GOT3 (cell line): Measurements from ENCODE around the gene KLHL18.
"Not testable (repeated sequence)": the region's sequence is repeated elsewhere in the genome, so short reads cannot be mapped to it uniquely, and the experiment has no call there.

Experiments
- DNase-seq: peaks from one replicate; lab custom pipeline; 2025; ENCODE audit warnings: mixed read lengths; lab: John Stamatoyannopoulos, UW

KLHL18 gene

GRCh38 chr3:47282424-47283192 lies at the start of gene KLHL18, which contains the start of gene KIF9:
TSS of gene KLHL18 (plus strand) at chr3:47282944. CDS start at chr3:47282966, 22 bp downstream.
TSS of gene KIF9 (minus strand) at chr3:47282799. CDS start at chr3:47277374, 5,425 bp downstream.
- peak; percentile 85 for DNase-seq

DNA sequence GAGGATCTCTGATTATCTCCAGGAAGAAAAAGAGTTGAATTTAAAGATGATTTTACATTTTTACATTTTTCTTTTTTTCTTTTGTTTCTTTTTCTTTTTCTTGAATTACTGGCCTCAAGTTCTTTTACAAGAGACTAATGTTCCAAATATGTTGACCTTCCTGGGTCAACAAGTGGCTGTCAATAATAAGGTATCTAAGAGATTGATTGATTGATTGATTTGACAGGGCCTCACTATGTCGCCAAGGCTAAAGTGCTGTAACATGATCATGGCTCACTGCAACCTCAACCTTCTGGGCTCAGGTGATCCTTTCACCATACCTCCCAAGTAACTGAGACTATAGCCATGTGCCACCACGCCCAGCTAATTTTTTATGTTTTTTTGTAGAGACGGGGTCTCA lies 44.7 kb upstream of the KLHL18 start:
- DNase-seq = no peak

DNA sequence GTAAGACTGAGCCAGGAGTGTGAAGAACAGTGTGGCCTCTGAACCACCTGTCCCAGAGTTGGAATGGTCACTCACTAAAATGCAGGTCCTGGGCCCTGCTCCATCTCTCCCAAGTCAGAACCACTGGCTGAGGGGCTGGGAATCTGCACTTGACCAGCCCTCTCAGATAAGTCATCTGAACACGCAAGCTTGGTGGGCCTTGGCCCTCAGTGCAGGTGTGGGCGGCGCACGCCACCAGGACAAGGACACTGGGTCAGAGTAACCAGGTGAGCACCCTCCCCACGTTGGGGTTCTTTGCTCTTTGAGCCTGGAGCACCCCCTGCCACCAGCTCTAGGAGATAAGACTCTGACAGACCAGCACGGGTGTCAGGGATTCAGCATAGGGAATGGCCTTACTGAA lies 42.8 kb upstream of the KLHL18 start:
- DNase-seq = no peak

DNA sequence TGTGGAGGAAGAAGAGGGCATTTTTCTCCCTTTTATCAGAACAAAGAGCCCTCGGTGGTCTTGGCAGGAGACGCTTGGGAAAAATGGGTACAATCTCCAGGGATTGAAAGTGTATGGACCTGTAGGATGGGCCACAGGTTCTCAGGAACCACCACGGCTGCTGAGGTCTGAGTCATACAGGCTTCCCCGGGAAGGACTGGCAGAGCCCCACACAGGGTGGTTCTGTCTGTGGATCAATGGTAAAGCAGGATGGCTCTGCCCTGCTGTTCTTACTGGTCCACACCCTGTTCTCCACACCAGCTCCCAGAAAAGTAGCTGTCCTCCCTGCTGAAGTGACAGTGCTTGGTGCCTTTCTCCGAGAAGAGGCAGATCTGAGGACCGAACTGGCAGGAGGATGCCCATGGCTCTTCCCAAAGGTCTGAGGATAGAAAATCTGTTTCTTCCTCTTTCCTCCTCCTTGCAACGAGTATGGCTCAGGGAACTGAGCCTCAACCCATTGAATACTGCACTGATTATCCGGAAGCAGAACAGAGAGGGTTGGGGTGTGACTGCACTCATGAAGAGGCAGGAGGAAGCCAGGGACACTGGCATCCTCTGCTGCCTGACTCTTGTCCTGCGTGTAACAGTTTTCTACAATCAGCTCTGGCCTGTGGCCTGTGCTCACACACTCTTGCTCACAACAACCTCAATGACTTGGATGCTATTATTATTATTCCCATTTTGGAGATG lies 39.2 kb upstream of the KLHL18 start:
- no peak for DNase-seq

DNA sequence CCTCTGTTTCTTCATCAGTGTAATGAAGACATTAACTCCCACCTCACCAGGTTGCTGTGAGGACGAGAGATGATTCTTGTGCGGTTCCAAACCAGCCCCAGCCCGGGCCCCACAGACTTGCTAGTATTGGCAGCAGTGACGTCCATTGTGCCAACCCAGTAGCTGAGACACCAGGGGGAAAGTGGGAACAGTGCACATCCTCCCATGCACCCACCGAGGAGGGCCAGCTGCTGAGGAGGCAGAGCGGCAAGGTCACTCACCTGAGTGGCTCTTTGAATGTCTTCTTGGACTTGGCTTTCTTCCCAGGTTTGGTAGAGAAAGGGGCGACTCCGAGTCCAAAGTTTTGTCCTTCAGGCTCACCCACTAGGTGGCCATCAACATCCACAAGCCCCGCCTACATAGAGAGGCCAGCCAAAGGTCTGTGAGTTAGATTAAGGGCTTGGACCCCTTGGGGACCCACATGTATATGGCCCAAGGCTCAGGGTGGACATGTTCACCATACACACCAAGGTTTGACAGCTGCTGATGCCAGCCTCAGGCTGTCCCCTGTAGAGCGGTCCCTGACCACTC lies 38.1 kb upstream of the KLHL18 start:
- no peak for DNase-seq

- no peak for DNase-seq
Measured at GRCh38 chr3:47245271-47245670, 37.5 kb upstream of the KLHL18 start.

GRCh38 chr3:47247131-47248064 lies 35.3 kb upstream of the KLHL18 start:
- DNase-seq = no peak

- DNase-seq = no peak
Measured at GRCh38 chr3:47250309-47251060, 32.3 kb upstream of the KLHL18 start.

DNA sequence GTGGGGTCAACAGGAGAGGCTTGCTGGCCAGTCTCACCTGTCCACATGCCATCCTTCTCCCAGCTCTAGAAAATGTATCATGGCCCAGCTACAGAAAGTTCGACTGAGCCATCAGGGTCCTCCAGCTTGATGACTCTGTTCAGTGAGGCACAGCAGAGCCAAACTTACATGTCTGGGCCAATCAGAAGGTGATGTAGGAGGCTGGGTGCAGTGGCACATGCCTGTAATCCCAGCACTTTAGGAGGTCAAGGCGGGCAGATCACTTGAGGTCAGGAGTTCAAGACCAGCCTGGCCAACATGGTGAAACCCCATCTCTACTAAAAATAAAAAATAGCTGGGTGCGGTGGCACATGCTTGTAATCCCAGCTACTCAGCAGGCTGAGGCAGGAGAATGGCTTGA lies 31.7 kb upstream of the KLHL18 start:
- not testable (repeated sequence) for DNase-seq

DNA sequence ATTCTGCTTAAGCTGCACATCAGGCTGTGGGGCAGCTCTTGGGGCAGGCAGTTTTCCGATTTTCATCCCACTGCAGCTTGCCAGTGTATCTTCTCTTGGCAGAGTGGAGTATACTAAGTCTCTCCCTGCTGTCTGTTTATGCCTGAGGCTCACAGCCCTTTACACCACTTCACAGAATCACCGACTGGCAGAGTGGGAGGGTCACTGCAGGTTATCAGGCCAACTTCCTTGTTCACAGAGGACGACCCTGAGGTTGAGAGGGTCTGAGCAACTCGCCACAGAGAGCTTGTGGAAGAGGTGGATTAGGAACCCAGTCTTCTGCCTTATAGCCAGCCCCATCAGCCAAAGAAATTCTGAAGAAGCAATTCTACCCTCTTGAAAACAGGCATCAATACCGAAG lies 31.1 kb upstream of the KLHL18 start:
- no peak for DNase-seq

GRCh38 chr3:47256331-47256730 lies 26.4 kb upstream of the KLHL18 start:
- DNase-seq = not testable (repeated sequence)

DNA sequence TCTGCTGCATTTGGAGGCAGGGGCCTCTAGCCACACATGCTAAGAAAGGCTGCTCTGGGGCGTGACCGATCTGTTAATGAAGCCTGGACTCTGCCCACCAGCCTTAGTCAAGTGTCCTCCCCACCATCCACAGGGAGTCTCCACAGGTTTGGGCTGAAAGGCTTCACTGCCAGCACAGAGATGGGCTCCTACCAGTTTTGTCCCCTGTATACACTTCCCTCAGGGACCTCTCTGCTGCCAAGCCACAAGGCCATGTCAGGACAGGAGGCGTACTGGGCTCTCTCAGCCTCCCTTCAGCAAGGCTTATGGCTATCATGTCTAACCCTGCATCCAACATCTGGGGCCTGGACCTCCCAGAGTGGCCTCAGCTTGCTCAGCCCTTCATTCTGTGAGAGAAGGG lies 23.6 kb upstream of the KLHL18 start:
- no peak for DNase-seq

- no peak for DNase-seq
Measured at GRCh38 chr3:47260605-47261004, 22.1 kb upstream of the KLHL18 start.

GRCh38 chr3:47261301-47261700 lies 21.4 kb upstream of the KLHL18 start:
- no peak for DNase-seq

GRCh38 chr3:47265008-47265407 lies 17.7 kb upstream of the KLHL18 start:
- no peak for DNase-seq

DNA sequence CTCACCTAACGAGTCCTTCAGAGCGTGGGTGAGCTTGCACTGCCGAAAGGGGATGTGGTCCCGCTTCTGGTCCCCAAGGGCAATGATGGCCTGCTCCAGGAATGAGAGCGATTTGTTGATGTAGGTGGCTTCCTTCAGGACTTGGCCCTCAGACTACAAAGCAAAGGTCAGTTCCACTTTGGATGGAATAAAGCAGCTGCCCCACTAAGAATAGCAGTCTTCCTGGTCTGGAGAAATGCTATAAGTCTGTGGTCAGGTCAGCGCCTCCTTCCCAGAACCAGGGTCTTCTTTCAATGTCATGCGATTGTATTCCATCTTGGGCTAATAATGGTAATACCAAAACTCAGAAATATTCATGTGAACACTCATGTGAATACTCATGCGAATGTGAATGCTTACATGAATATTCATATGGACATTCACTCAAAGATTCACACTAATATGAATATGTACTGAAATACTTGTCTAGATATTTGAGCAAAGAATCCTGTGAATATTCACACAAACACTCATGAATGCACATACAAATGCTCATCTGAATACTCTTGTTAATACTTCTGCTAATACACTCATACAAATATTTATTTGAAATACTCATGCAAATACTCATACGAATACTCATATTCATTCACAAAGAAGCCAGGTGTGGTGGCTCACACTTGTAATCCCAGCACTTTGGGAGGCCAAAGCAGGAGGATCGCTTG lies 16.9 kb upstream of the KLHL18 start:
- DNase-seq = no peak

DNA sequence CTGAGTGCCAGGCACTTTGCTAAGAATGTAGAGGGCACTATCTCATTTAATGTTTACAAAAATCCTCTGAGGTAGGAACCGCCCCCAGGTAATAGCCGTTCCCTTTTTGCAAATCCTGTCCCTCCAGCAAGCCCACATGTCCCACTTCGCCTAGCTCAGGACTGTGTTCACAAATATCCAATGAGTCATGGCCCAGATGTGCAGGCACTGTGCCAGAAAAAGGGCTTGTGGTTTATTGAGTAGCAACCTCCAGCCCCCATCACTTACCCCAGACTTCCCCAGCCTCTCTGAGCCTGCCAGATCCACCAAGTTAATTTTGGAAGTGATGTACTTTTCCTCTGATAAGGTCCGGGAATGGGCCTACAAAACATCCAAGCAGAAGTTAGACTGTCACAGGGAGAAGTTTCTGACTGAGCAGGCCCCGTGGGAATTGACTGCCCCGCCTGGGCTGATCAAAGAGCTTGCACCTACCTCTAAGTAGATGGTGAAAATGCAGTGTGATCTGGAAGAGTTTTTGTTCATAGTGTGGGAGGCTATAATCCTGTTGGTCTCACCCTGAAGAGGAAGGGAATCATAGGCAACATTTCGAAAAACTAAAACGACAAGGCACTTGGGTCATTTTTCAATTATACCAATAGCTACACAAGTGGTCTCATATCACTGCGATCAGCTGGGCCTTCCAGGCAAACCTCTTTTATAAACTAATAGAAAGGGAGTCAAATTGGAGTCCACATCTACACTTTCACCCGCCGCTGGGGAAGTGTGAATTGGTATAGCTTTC lies 15.8 kb upstream of the KLHL18 start:
- DNase-seq = no peak

DNA sequence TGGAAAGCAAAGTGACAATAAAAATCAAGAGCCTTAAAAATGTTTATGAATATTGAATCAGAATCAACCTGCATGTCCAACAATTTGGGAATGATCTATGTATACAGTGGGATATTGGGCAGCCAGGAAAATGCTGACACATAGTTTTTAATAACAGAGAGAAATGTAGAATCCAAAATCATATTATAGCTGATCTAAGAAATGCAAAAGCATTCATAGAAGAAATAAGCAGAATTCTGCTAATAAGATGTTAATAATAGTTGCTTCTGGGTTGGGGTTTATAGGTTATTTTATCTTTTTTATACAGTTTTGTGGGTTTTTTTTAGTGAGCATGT lies 15.3 kb upstream of the KLHL18 start:
- no peak for DNase-seq

- no peak for DNase-seq
Measured at GRCh38 chr3:47270526-47270925, 12.2 kb upstream of the KLHL18 start.

- DNase-seq = no peak
Measured at GRCh38 chr3:47273564-47273963, 9.2 kb upstream of the KLHL18 start.
